HG03039 (cell line): ENCODE data around the gene GMDS.

Source experiments
- ATAC-seq: cut with Tn5 transposase; IDR thresholded peaks from one replicate; pipeline ENCODE4 v1.9.1; 2021; ENCODE audit warnings: mild to moderate bottlenecking, moderate library complexity; ENCODE audit not compliant: unreplicated experiment

Gene GMDS

GRCh38 chr6:2103765-2104523 lies 141.5 kb downstream of the GMDS start:
- ATAC-seq: no peak

- ATAC-seq: no peak
Measured at GRCh38 chr6:2102966-2103365, 142.4 kb downstream of the GMDS start.

- no peak for ATAC-seq
Measured at GRCh38 chr6:2102316-2102883, 143.0 kb downstream of the GMDS start.

GRCh38 chr6:2101213-2101612 lies 144.2 kb downstream of the GMDS start:
- ATAC-seq: no peak

GRCh38 chr6:2099870-2100269 lies 145.5 kb downstream of the GMDS start:
- no peak for ATAC-seq

GRCh38 chr6:2097464-2097863 lies 147.9 kb downstream of the GMDS start:
- ATAC-seq: no peak

- ATAC-seq: no peak
Measured at GRCh38 chr6:2094642-2095041, 150.8 kb downstream of the GMDS start.

GRCh38 chr6:2086326-2086965 lies 159.0 kb downstream of the GMDS start:
- ATAC-seq: no peak

- ATAC-seq: no peak
Measured at GRCh38 chr6:2085657-2086056, 159.7 kb downstream of the GMDS start.

GRCh38 chr6:2081155-2082138 lies 164.0 kb downstream of the GMDS start:
- peak; percentile 83 for ATAC-seq

- ATAC-seq: no peak
Measured at GRCh38 chr6:2078888-2079287, 166.5 kb downstream of the GMDS start.

- ATAC-seq: no peak
Measured at GRCh38 chr6:2077826-2078225, 167.6 kb downstream of the GMDS start.

- ATAC-seq: no peak
Measured at GRCh38 chr6:2073476-2073875, 171.9 kb downstream of the GMDS start.

- no peak for ATAC-seq
Measured at GRCh38 chr6:2072453-2072852, 173.0 kb downstream of the GMDS start.

- no peak for ATAC-seq
Measured at GRCh38 chr6:2063547-2063946, 181.9 kb downstream of the GMDS start.

GRCh38 chr6:2061880-2062279 lies 183.5 kb downstream of the GMDS start:
- ATAC-seq: no peak

- ATAC-seq: no peak
Measured at GRCh38 chr6:2055911-2056310, 189.5 kb downstream of the GMDS start.

- no peak for ATAC-seq
Measured at GRCh38 chr6:2055143-2055542, 190.3 kb downstream of the GMDS start.

- ATAC-seq: no peak
Measured at GRCh38 chr6:2054516-2055067, 190.8 kb downstream of the GMDS start.

GRCh38 chr6:2053691-2054090 lies 191.7 kb downstream of the GMDS start:
- ATAC-seq: no peak

GRCh38 chr6:2047855-2048254 lies 197.6 kb downstream of the GMDS start:
- no peak for ATAC-seq
